HEK293 (cell line): ENCODE measurements around the gene ZNF722.
"Not testable (repeated sequence)": the region's sequence is repeated elsewhere in the genome, so short reads cannot be mapped to it uniquely, and the experiment has no call there.

Source experiments
- CTCF ChIA-PET: fragments of 350-600 bp; formaldehyde crosslinking; extraction: SDS; loops from one replicate; lab custom pipeline; 2021; ENCODE audit warnings: antibody characterized with exemption; lab: Yijun Ruan, JAX
- POLR2A ChIA-PET: fragments of 300-600 bp; formaldehyde crosslinking; extraction: SDS; loops from one replicate; lab custom pipeline; 2020; ENCODE audit warnings: antibody characterized with exemption, inconsistent platforms; lab: Yijun Ruan, JAX
- H3K27ac ChIP-seq: fragments of 200-500 bp; sonication (Bioruptor generic); 2 replicates; pipeline ENCODE4 v1.5.1; 2014; ENCODE audit warnings: low read depth, low read length, control low read depth, inconsistent platforms; ENCODE audit errors: extremely low read depth
- H3K36me3 ChIP-seq, 2 experiments: fragments of 200-500 bp in 1 of 2; sonication (Bioruptor generic) in 1 of 2; 1 replicate in 1 of 2; 2 replicates in 1 of 2; pipeline ENCODE4 v1.5.1; 2014 to 2017; ENCODE audit warnings: inconsistent platforms in 2 of 2, low read length in 2 of 2; ENCODE audit not compliant: control insufficient read depth in 2 of 2, insufficient read depth in 1 of 2
- H3K4me1 ChIP-seq: fragments of 200-500 bp; sonication (Bioruptor generic); 2 replicates; pipeline ENCODE4 v1.5.1; 2014; ENCODE audit warnings: mild to moderate bottlenecking, low read length, inconsistent platforms; ENCODE audit not compliant: control insufficient read depth, insufficient read depth
- H3K4me3 ChIP-seq: 2 replicates; pipeline ENCODE4 v1.5.1; 2011; ENCODE audit warnings: low read depth, mild to moderate bottlenecking, control low read depth, low read length, moderate library complexity
- H3K9me3 ChIP-seq: fragments of 200-500 bp; sonication (Bioruptor generic); 2 replicates; pipeline ENCODE4 v1.5.1; 2014; ENCODE audit warnings: low read depth, low read length, inconsistent platforms; ENCODE audit not compliant: control insufficient read depth, insufficient read depth
- KLF16 ChIP-seq: fragments of 450-650 bp; formaldehyde crosslinking; IDR thresholded peaks from 2 replicates; pipeline ENCODE4 v1.5.1; 2017; ENCODE audit warnings: missing biosample characterization, missing genetic modification characterization
- PRDM1 ChIP-seq: fragments of 450-650 bp; formaldehyde crosslinking; IDR thresholded peaks from 2 replicates; pipeline ENCODE4; 2016; ENCODE audit warnings: missing biosample characterization, missing genetic modification characterization
- SP7 ChIP-seq: fragments of 450-650 bp; formaldehyde crosslinking; IDR thresholded peaks from 2 replicates; pipeline ENCODE4 v1.5.1; 2016; ENCODE audit warnings: missing biosample characterization, missing genetic modification characterization
- ZBTB26 ChIP-seq: fragments of 450-650 bp; formaldehyde crosslinking; optimal IDR thresholded peaks from 2 replicates; pipeline ENCODE3; 2016; ENCODE audit warnings: missing biosample characterization, mild to moderate bottlenecking, missing genetic modification characterization
- ZBTB6 ChIP-seq: fragments of 450-650 bp; formaldehyde crosslinking; IDR thresholded peaks from 2 replicates; pipeline ENCODE4 v1.5.1; 2017; ENCODE audit warnings: missing biosample characterization, missing genetic modification characterization
- ZFHX2 ChIP-seq: fragments of 450-650 bp; formaldehyde crosslinking; conservative IDR thresholded peaks from 2 replicates; pipeline ENCODE4 v1.5.1; 2016; ENCODE audit warnings: missing biosample characterization, missing genetic modification characterization
- ZNF10 ChIP-seq: fragments of 450-650 bp; formaldehyde crosslinking; IDR thresholded peaks from 2 replicates; pipeline ENCODE4 v1.5.1; 2017; ENCODE audit warnings: missing biosample characterization, missing genetic modification characterization
- ZNF132 ChIP-seq: fragments of 450-650 bp; formaldehyde crosslinking; IDR thresholded peaks from 2 replicates; pipeline ENCODE4 v1.5.1; 2017; ENCODE audit warnings: missing biosample characterization, missing genetic modification characterization, borderline replicate concordance
- ZNF18 ChIP-seq: fragments of 450-650 bp; formaldehyde crosslinking; IDR thresholded peaks from 2 replicates; pipeline ENCODE4 v1.5.1; 2016; ENCODE audit warnings: missing biosample characterization, missing genetic modification characterization
- ZNF184 ChIP-seq: fragments of 450-650 bp; IDR thresholded peaks from 2 replicates; pipeline ENCODE4 v1.5.1; 2018; ENCODE audit warnings: missing biosample characterization, mild to moderate bottlenecking, missing genetic modification characterization
- ZNF274 ChIP-seq, 2 experiments: fragments of 200-500 bp in 1 of 2; fragments of 450-650 bp in 1 of 2; sonication (Bioruptor generic) in 1 of 2; formaldehyde crosslinking in 1 of 2; IDR thresholded peaks; 2 replicates each; pipeline versions ENCODE4 v1.5.1 to v1.6.1; 2014 to 2016; ENCODE audit warnings: borderline replicate concordance in 1 of 2, inconsistent platforms in 1 of 2, low read length in 1 of 2, missing biosample characterization in 1 of 2, missing genetic modification characterization in 1 of 2
- ZNF280D ChIP-seq: fragments of 450-650 bp; formaldehyde crosslinking; IDR thresholded peaks from 2 replicates; pipeline ENCODE4 v1.5.1; 2016; ENCODE audit warnings: missing biosample characterization, missing genetic modification characterization
- ZNF37A ChIP-seq: fragments of 450-650 bp; IDR thresholded peaks from 2 replicates; pipeline ENCODE4 v1.5.1; 2018; ENCODE audit warnings: missing biosample characterization, missing genetic modification characterization
- ZNF571 ChIP-seq: fragments of 450-650 bp; formaldehyde crosslinking; IDR thresholded peaks from 2 replicates; pipeline ENCODE4 v1.5.0; 2017; ENCODE audit warnings: missing biosample characterization, missing genetic modification characterization
- ZNF600 ChIP-seq: fragments of 450-650 bp; formaldehyde crosslinking; IDR thresholded peaks from 2 replicates; pipeline ENCODE4 v1.5.1; 2016; ENCODE audit warnings: missing biosample characterization, missing genetic modification characterization
- ZSCAN16 ChIP-seq: fragments of 450-650 bp; formaldehyde crosslinking; IDR thresholded peaks from 2 replicates; pipeline ENCODE4 v1.5.1; 2016; ENCODE audit warnings: missing biosample characterization, missing genetic modification characterization

The ZNF722 gene

GRCh38 chr7:64015496-64015895 lies 16.8 kb downstream of the ZNF722 start:
- H3K9me3 ChIP-seq, POLR2A ChIA-PET: not testable (repeated sequence)

GRCh38 chr7:64035388-64035787 lies 36.7 kb downstream of the ZNF722 start:
- TF ChIP-seq ZNF280D (no peak), ZBTB6 (tag by site-specific recombination) (no peak), ZNF37A (no peak), ZNF600 (tag by site-specific recombination) (no peak), SP7 (no peak), ZNF571 (no peak), ZNF10 (no peak), ZNF18 (tag by site-specific recombination) (no peak)
- H3K36me3 ChIP-seq = no peaks in the 10 kb centered on the region
- POLR2A ChIA-PET = no interaction called here
- H3K4me1 ChIP-seq = no peaks in the 10 kb centered on the region
- H3K4me3 ChIP-seq = no peak overlapping the region
- H3K9me3 ChIP-seq = no peaks in the 10 kb centered on the region
- CTCF ChIA-PET = interaction anchor here (0.6 kb wide), 1 partner anchor 589 kb away, joined by 5 read pairs; no protein-coding TSS in a partner anchor
- H3K27ac ChIP-seq = no peak overlapping the region

More at GRCh38 chr7:64015496-64015895, 16.8 kb downstream of the ZNF722 start:
- TF ChIP-seq ZNF274 (IDR thresholded peaks at IDR 0.05; ENCODE audit: low read length) (0 out of 2 replicates have a peak, but pooled peaks have one; percentile 42), ZNF274 (tag by site-specific recombination; IDR thresholded peaks at IDR 0.05; ENCODE audit: borderline replicate concordance) (peak; percentile 52; the same call in 1 of the 2 replicates)
- H3K4me3 ChIP-seq, H3K4me1 ChIP-seq, H3K36me3 ChIP-seq, H3K27ac ChIP-seq, CTCF ChIA-PET: not testable (repeated sequence)

- H3K4me3 ChIP-seq = no peak overlapping the region
- H3K36me3 ChIP-seq = no peaks in the 10 kb centered on the region
- H3K27ac ChIP-seq = no peak overlapping the region
- no peak for TF ChIP-seq ZBTB26 (tag by site-specific recombination)
- TF ChIP-seq KLF16 = no peak
- TF ChIP-seq ZNF132 = no peak
- TF ChIP-seq PRDM1 (tag by site-specific recombination) = no peak
- no peak for TF ChIP-seq ZSCAN16 (tag by site-specific recombination)
- no peak for TF ChIP-seq ZFHX2 (tag by site-specific recombination)
- no peak for TF ChIP-seq ZNF184 (tag by site-specific recombination)
- H3K4me1 ChIP-seq = no peaks in the 10 kb centered on the region
- no peaks in the 10 kb centered on the region for H3K9me3 ChIP-seq
- ChIA-PET POLR2A (no interaction called here), CTCF (no interaction called here)
Measured at GRCh38 chr7:64037095-64037494, 38.4 kb downstream of the ZNF722 start.
